ENCODE data around the gene SPTB.

SPTB gene

GRCh38 chr14:64850369-64851137 lies 29.2 kb downstream of the SPTB start:
- no peaks in the 10 kb centered on the region for H3K79me2 ChIP-seq (ENCODE audit: control insufficient read depth, low read length)
- no peaks in the 10 kb centered on the region for H3K9me2 ChIP-seq (replicated peaks; ENCODE audit: control insufficient read depth, low read length)
- H3K36me3 ChIP-seq (ENCODE audit: control insufficient read depth, low read length), result no peaks in the 10 kb centered on the region
- TF ChIP-seq EZH2phosphoT487 (IDR thresholded peaks at IDR 0.05; ENCODE audit: borderline replicate concordance, low read length) (no peak), CTCF (IDR thresholded peaks at IDR 0.05; ENCODE audit: low read depth, low read length, poor library complexity, severe bottlenecking) (no peak)
- no peak overlapping the region for H3K4me2 ChIP-seq (ENCODE audit: low read length)
- peaks cover 54% of the 10 kb centered on the region for H3K27me3 ChIP-seq (ENCODE audit: control insufficient read depth, low read length)
- no peaks in the 10 kb centered on the region for H4K20me1 ChIP-seq (ENCODE audit: control insufficient read depth, insufficient read depth, low read depth, low read length)
- no peak overlapping the region for H3K4me3 ChIP-seq (ENCODE audit: low read length)
- no peaks in the 10 kb centered on the region for H3F3A ChIP-seq (ENCODE audit: control insufficient read depth, insufficient read depth)
- no peak overlapping the region for H3K27ac ChIP-seq (ENCODE audit: low read depth, low read length)
- H3K9me3 ChIP-seq (ENCODE audit: control insufficient read depth, insufficient read depth, low read length), result no peaks in the 10 kb centered on the region
- H3K4me1 ChIP-seq (ENCODE audit: control insufficient read depth, low read length), result no peaks in the 10 kb centered on the region

- Histone ChIP-seq H4K20me1 (ENCODE audit: control insufficient read depth, insufficient read depth, low read depth, low read length) (no peaks in the 10 kb centered on the region), H3K27ac (ENCODE audit: low read depth, low read length) (no peak overlapping the region), H3K36me3 (ENCODE audit: control insufficient read depth, low read length) (no peaks in the 10 kb centered on the region), H3K9me3 (ENCODE audit: control insufficient read depth, insufficient read depth, low read length) (no peaks in the 10 kb centered on the region), H3F3A (ENCODE audit: control insufficient read depth, insufficient read depth) (no peaks in the 10 kb centered on the region), H3K4me2 (ENCODE audit: low read length) (no peak overlapping the region), H3K4me1 (ENCODE audit: control insufficient read depth, low read length) (no peaks in the 10 kb centered on the region), H3K27me3 (ENCODE audit: control insufficient read depth, low read length) (peaks cover 59% of the 10 kb centered on the region), H3K79me2 (ENCODE audit: control insufficient read depth, low read length) (no peaks in the 10 kb centered on the region), H3K4me3 (ENCODE audit: low read length) (no peak overlapping the region), H3K9me2 (replicated peaks; ENCODE audit: control insufficient read depth, low read length) (no peaks in the 10 kb centered on the region)
- no peak for TF ChIP-seq EZH2phosphoT487 (IDR thresholded peaks at IDR 0.05; ENCODE audit: borderline replicate concordance, low read length)
- no peak for TF ChIP-seq CTCF (IDR thresholded peaks at IDR 0.05; ENCODE audit: low read depth, low read length, poor library complexity, severe bottlenecking)
Measured at GRCh38 chr14:64849940-64850339, 29.8 kb downstream of the SPTB start.

GRCh38 chr14:64848239-64848638 lies 31.5 kb downstream of the SPTB start:
- H3K27me3 ChIP-seq (ENCODE audit: control insufficient read depth, low read length), result peaks cover 62% of the 10 kb centered on the region
- H3K27ac ChIP-seq (ENCODE audit: low read depth, low read length), result no peak overlapping the region
- H3K9me3 ChIP-seq (ENCODE audit: control insufficient read depth, insufficient read depth, low read length), result no peaks in the 10 kb centered on the region
- no peaks in the 10 kb centered on the region for H3K79me2 ChIP-seq (ENCODE audit: control insufficient read depth, low read length)
- H3K9me2 ChIP-seq (replicated peaks; ENCODE audit: control insufficient read depth, low read length), result no peaks in the 10 kb centered on the region
- no peak overlapping the region for H3K4me2 ChIP-seq (ENCODE audit: low read length)
- TF ChIP-seq CTCF (IDR thresholded peaks at IDR 0.05; ENCODE audit: low read depth, low read length, poor library complexity, severe bottlenecking), result no peak
- TF ChIP-seq EZH2phosphoT487 (IDR thresholded peaks at IDR 0.05; ENCODE audit: borderline replicate concordance, low read length), result no peak
- no peak overlapping the region for H3K4me3 ChIP-seq (ENCODE audit: low read length)
- H3K36me3 ChIP-seq (ENCODE audit: control insufficient read depth, low read length), result no peaks in the 10 kb centered on the region
- no peaks in the 10 kb centered on the region for H4K20me1 ChIP-seq (ENCODE audit: control insufficient read depth, insufficient read depth, low read depth, low read length)
- H3F3A ChIP-seq (ENCODE audit: control insufficient read depth, insufficient read depth), result no peaks in the 10 kb centered on the region
- H3K4me1 ChIP-seq (ENCODE audit: control insufficient read depth, low read length), result peaks cover 8% of the 10 kb centered on the region

All from DOHH2 (cell line).